ENCODE measurements around the gene ALG11.

ALG11 gene

DNA sequence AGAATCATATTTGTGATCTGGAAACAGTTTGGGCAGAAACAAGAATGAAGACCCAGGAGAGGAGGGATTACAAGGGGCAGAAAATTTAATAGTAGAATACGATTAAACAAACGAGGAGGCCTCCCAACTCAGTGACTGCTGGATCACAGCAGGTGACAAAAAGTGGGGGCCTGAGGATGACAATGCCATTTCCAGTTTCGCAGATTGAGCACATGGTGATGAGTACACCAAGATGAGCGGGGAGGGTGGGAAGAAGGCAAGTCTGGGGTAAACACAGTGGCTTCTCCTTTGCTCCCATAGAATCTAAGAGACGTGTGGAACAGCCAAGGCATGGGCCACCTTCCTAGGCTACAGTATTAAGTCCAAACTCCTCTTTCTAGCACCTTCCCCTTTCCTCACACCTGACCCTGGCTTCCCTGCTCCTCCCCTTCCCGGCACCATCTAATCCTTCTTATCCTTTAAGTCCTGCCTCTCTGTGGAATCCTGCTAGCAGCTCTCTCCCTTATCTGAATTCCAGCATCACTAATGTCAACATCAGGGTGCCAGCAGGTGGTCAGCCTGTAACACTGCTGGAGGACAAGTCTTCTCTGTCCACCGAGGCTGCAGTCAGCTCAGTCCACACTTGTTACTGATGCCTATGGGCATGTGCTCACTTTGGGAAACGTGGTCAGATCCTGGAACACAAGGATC, 14.4 kb upstream of the ALG11 start:
- no peak for DNase-seq (ENCODE audit: low read depth)

DNA sequence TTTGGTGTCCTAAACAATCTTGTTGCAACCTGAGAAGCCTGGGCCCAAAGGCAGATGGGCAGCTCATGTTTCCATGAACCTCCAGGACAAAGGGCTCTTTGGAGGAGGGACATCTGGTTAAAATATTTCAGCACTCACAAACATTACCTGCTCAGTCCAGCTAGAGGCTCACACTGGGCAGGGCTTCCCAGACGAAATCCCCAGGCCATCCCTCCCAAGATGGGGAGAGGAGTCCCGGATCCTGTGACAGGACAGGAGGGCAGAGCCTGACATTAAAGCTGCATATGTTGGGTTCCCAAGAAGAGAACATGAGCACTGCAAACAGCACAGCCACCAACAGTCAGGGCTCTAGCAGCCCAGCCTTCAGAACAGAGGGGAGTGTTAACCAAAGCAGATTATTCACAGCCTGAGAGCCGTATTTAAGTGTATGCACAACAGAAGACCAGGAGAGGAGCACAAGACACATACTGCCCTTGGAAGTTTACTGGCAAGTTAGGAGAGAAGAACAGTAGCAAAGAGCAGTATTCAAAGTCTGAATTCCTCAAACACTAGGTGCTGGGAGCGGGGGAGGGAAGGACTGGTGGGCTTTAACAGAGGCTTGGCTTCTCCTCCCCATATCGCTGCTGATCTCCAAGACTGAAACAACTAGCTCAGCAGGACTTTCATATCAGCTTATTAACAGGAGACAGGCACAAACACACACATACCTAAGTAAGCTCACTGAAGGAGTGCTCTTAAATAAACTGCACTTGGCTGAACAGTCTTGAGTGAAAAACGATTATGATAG, 13.3 kb upstream of the ALG11 start:
- no peak for DNase-seq (ENCODE audit: low read depth)

DNA sequence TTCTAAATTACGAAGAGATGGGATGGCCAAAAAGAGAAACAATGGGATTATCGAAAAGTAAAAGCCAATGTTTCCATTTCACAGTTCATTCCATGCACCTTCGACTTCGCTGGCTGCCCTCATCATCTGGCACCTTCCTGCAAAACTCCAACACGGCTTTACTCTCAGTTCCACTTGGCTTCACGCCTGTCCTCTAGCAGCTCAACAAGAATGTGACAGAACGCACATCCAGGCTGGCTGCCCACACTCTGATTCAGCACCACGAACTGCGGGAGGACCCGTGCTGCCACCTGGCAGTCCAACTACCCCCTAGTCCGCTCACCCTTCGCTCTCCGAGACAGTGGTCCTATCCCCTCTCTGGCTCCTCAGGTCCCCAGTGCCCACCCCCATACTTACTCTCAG, 12.7 kb upstream of the ALG11 start:
- no peak for DNase-seq (ENCODE audit: low read depth)

DNA sequence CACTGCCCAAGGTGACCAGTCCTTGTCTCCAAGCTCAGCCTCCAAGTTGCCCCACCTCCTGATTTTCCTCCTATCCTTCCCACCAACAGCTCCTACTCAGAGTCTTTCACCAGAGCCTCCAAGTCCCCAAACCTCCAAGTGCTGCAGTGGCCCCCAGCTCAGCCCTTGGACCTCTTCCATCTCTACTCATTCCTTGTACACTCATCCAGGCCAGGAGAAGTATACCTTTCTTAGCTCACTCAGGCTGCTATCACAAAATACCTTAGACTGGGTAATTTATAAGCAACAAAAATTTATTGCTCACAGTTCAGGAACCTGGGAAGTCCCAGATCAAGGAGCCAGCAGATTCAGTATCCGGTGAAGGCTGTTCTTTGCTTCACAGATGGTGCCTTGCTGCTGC, 12.3 kb upstream of the ALG11 start:
- DNase-seq (ENCODE audit: low read depth) = no peak

DNA sequence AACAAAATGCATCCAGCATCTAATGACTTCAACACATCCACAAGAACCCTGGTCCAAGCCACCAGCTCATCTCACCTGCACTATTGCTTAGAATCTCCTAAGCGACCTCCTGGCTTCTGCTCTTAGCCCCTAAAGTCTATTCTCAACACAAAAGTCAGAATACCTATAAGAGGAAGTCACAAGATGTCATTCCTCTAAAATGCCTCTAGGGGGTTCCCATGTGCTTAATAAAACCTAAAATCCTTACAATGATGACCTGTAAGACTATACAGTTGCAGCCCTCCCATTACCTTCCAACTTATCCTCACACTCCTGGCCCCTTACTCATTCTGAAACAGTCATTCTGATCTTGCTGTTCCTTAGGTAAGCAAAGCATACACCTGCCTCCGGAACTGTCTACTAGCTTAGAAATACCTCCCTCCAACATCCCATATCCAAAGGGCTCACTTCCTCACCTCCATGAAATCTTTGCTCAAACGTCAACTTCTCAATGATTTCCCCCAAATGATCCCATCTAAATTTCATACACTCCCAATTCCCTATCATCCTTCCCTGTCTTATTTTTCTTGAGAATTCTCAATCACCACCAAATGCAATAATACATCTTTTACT, 11.0 kb upstream of the ALG11 start:
- DNase-seq (ENCODE audit: low read depth) = no peak

DNA sequence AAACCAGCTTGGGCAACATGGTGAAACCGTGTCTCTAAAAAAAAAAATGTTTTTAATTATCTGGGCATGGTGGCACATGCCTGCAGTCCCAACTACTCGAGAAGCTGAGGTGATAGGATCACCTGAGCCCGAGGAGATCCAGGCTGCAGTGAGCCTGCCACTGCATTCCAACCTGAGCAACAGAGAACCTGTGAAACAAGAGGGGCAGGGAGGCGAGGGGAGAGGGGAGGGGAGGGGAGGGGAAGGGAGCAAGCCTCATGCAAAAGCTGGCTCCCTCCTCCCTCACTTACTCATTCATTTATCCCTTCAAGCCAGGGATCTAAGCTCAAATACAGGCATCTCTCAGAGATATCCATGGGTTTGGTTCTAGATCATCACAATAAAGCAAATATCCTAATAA, 9.8 kb upstream of the ALG11 start:
- no peak for DNase-seq (ENCODE audit: low read depth)

DNA sequence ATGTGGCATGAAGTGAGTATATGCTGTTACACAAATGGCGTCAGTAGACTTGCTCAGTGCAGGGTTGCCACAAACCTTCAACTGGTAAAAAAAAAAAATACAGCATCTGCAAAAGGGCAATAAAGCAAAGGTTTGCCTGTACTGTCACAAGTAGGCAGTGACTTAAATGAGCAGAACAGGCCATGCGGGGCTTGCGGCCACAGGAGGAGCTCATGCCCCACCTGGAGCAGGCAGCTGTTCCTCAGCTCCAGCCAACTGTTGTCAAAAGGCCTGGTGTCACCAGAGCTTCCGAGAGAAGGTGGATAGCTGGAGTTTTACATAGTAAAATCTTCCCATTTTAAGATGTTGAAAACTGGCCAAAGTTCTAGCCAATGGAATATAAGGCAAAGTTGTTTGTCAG, 8.7 kb upstream of the ALG11 start:
- DNase-seq (ENCODE audit: low read depth) = no peak

DNA sequence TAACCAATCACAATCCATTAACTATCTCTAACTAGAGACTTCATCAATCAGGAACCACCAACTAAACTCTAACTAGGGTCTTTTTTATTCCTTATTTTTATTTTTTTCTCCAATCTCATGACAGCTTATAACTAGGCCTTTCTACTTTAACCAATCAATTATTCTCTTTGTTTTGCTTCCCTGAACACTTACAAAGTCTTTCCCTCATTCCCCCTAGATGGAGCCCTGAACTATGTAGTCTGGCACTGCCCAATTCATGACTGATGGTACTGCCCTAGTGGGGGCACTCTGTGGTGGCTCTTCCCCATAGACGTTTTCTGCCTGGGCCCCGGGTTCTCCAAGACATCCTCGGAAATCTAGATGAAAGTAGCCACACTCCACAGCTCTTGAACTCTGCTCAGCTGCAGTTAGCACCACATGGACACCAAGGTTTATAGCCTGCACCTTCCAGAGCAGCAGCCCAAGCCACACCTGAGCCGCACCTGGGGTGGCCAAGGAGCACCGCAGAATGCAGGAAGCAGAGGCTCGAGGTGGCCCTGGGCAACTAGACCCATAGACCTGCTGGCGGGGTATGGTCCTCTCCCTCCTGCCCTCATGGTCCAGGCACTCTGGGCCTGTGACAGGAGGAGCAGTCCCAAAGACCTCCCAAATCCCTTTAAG, 7.6 kb upstream of the ALG11 start:
- no peak for DNase-seq (ENCODE audit: low read depth)

DNA sequence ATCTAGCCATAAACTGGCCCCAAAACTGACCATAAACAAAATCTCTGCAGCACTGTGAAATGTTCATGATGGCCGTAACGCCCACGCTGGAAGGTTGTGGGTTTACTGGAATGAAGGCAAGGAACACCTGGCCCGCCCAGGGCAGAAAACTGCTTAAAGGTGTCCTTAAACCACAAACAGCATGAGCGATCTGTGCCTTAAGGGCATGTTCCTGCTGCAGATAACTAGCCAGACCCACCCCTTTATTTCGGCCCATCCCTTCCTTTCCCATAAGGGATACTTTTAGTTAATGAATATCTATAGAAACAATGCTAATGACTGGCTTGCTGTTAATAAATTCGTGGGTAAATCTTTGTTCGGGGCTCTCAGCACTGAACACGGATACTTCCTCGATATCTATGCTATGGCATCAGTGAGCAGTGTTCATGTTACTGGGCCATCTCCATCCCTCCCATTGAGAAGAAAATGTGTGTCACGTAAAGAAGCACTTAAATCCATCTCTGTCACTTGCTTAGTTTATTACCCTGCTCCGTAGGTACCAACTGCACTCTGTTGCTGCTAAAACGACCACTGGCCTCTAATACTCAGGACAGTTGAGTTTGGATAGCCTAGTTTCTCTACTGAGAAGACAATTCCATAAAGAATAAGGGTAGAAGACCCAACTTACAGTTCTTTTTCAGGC, 6.2 kb upstream of the ALG11 start:
- no peak for DNase-seq (ENCODE audit: low read depth)

DNA sequence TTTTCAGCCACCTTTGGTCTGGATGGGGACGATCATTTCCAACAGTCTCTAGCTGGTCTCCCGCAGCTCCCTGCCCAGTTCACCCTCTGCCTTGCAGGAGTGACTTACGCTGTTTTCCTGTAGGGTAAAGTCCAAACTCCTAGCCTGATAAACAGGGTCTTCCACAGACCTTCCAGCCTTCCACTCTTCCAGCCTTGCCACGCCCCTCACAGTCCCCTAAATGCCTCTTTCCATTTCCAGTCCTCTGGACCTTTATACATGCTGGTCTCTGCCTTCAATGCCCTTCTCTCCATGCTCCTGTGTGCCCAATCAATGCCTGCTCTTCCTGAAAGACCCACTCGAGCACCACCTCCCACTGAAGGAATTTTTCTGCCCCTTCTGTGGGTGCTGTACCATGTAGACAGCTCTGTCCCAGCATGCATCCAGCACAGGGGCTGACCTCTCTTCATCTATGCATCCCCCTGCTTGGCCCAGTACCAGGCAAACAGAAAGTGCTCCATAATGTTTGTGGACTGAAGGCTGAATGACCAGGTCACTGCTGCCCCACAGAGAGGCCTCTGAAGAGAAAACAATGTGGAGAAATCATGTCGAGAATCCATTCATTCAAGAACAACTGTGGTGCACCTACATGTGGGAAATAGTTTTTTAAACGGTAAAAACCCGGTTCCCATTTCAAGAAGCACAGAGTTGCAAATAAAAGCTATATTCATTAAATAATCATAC, 5.5 kb upstream of the ALG11 start:
- DNase-seq (ENCODE audit: low read depth) = no peak

DNA sequence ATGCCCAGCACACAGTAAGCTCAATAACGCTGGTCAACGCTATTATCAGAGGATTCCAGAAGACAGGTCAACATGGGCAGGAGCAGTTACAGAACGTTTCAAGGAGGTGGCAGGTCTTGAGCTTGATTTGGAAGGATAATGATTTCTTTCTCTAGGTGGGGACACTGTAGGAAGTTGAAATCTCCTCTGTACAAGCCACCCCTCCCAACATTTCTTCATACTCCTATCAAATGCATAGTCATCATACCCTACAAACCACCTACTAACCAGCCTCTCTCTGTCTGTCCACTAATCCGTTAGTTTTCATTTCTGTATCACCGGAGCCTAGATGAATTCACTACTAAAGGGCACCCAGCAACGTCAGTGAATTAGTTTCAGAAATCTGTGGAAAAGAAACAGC, 2.3 kb upstream of the ALG11 start:
- DNase-seq (ENCODE audit: low read depth) = no peak

DNA sequence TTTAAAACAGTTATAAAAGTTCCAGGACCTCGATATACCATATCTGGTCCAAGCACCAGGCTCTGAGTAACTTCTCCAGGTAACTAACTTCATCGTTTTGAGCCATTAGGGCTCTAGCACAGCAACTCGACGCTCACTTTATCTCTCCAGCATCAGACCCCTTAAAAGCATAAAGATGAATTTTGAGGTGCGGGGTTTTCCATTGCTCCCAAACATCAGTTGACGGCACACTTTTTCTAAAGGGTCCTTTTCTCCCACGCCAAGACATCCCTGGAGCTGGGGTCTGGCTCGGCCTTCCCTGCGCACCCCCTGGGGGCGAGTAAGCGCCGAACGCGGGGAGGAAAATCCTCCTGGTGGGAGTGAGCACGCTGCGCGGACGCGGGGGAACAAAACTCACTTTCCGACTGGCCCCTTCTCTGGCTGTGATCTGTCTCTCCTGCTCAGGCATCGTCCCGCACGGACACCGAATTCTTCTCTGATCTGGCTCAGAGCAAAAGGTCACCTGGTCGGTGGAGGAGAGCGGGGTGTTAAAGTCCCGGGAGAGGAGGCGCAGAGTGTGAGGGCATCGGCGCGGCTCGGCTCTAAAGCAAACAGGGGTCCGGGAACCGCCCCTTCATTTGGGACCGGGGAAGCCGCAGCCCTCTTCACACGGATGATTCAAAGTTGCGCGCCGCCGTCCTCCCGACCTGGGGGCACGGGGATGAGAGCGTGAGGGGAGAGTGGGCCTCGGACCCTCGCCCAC, 1.1 kb upstream of the ALG11 start, which contains the start of gene ATP7B:
Gene ATP7B, minus strand, starts transcription at position 561 of the 742 bp plus-strand sequence. Its CDS starts 113 bp downstream, at position 448.
- no peak for DNase-seq (ENCODE audit: low read depth)

DNA sequence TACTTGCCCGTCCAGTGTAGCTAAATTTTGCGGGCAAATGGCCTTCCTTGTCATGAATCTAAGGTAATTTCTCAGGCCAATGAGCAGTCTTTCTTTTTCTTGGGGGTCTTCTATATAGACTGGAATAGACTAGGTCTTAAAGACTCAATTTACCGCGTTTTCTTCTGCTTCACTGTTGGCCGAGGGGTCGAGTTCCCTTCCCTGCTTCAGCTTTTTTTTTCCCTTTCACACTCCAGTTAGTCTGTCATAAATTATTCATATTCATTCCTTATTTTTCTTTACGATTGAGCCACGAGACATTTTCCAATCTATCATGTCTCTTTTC, 276 bp downstream of the ALG11 start:
- DNase-seq (ENCODE audit: low read depth) = no peak

DNA sequence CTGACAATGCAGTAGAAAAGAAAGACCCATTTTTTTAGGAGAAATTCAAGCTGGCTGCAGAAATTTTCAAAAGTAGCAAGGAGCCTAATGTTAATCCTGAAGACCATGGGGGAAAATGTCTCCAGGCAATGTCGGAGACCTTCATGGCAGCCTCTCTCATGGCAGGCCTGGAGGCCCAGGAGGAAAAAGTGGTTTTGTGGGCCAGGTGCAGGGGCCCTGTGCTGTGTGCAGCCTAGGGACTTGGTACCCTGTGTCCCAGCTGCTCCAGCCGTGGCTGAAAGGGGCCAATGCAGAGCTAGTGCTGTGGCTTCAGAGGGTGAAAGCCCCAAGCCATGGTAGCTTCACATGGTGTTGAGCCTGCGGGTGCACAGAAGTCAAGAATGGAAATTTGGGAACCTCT, 4.1 kb downstream of the ALG11 start:
- no peak for DNase-seq (ENCODE audit: low read depth)

DNA sequence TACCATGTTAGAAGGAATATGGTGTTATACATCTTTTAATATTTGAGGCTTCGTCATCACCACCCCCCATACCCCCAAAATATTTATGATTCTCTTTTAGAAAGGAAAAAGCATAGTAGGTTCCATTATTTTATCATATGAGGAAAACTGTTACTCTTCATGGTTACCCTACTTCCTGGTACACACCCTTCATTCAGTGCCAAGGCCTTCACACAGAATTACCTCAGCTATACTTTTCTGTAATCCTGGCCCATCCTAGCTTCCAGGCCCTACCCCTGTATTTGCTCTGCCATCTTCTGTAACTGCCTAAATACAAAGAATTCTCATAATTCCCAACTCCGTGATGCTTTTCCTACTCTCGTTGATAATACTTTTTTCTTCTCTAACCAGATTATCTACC, 8.0 kb downstream of the ALG11 start:
- no peak for DNase-seq (ENCODE audit: low read depth)

DNA sequence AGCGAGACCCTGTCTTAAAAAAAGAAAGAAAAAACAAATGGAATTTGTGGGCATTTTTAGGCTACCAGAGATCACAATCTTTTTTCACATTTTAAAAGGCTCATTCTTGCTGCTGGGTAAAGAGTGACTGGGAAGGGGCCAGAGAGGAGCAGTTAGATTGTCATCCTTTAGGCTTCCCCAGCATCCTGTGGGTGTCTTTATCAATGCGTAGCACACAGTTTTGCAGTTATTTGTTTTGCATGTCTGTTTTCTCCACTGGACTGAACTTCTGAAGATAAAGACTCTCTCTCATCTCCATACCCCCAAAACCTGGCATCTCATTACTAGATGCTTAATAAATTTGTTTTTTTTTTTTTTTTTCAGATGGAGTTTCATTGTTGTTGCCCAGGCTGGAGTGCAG, 10.2 kb downstream of the ALG11 start:
- DNase-seq (ENCODE audit: low read depth) = no peak

DNA sequence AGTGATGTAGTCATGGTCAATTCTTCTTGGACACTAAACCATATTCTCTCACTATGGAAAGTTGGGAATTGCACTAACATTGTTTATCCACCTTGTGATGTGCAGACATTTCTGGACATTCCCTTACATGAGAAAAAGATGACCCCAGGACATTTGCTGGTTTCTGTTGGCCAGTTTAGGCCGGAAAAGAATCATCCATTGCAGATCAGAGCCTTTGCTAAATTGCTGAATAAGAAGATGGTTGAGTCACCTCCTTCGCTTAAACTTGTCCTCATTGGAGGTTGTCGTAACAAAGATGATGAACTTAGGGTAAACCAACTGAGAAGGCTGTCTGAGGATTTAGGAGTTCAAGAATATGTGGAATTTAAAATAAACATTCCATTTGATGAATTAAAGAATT, 12.3 kb downstream of the ALG11 start, which contains the start of gene UTP14C:
Gene UTP14C, plus strand, starts transcription at position 211 of the 400 bp plus-strand sequence. CDS start 4,114 bp downstream, outside the sequence.
- DNase-seq (ENCODE audit: low read depth) = no peak

DNA sequence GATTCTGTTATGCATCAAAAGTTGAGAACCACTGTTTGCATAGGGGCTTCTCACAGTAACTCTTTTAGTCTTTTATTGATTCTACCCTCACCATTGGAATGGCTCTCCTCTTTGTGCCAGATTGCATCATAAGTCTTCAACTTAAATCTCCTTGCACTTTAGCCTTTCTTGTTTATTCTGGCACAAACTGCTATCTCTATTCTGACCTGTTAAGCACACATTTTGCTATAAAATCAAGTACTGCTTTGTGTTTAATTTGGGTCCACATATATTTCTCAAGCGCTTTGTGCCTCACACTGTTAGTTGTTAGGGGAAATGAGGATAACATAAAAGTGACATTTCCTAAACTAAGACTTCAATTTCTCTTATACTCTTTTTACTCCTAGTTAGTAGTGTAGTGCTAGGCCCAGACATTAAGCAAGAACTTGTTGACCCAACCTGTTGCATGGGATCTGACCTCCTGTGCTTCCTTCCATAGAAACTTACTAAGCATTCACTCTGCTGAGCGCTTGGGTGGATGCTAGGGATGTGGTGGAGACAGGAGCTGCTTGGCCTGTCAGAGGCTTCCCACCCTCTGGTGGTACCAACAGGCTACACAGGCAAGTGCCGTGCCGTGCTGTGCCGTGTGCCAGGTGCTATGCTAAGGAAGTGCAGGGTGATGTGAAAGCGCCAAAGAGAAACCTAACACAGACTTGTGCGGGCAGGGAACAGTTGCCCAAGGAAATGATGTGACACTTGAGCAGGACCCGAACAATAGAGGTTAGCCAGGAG, 13.5 kb downstream of the ALG11 start:
- no peak for DNase-seq (ENCODE audit: low read depth)

DNA sequence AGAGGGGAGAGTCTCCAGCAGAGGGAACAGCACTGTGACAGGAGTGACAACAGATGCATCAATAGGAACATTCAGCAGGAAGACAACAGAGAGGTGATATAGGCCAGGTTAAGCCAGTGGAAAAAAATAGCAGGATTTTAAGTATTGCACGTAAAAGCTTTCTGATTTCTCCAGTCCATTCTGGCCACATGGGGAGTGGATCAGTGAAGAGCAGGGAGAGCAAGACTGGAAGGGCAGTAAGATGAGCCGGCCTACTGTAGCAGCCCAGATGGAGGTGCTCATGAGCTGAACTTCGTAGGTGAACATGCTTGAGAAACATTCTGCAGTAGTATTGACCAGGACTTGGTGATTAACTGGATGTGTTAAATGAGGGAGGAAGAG, 14.0 kb downstream of the ALG11 start:
- no peak for DNase-seq (ENCODE audit: low read depth)

DNA sequence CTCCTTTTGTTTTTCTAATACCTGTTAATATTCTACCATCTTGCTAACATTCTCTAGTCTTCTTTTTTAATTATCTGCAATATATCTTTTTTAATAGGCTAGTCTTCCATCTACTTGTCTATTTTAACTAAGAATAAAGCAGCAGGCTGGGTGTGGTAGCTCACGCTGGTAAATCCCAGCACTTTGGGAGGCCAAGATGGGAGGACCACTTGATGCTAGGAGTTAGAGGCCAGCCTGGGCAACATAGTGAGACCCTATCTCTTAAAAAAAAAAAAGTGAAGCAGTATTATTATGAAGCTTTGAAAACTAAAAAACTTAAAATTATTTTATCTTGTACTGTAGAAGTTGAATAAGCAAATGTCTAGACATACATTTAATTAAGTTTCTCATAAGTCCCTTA, 15.6 kb downstream of the ALG11 start:
- DNase-seq (ENCODE audit: low read depth) = no peak
